Neutrophil (primary cell): ENCODE data around the gene IRAK1.

Experiments used
- H3K27ac ChIP-seq: fragments of 200-600 bp; sonication (generic); 2 replicates; pipeline ENCODE4 v1.5.1; 2016; ENCODE audit warnings: mild to moderate bottlenecking, moderate library complexity
- H3K27me3 ChIP-seq: fragments of 200-600 bp; sonication (generic); 2 replicates; pipeline ENCODE4 v1.6.0; 2016; ENCODE audit warnings: mild to moderate bottlenecking
- H3K36me3 ChIP-seq: fragments of 200-600 bp; sonication (generic); 2 replicates; pipeline ENCODE4 v1.5.1; 2017
- H3K4me1 ChIP-seq, 2 experiments: fragments of 200-600 bp in 1 of 2; sonication (generic) in 1 of 2; 1 replicate in 1 of 2; 2 replicates in 1 of 2; pipeline versions ENCODE4 v1.5.1 to v1.6.1; 2013 to 2016; ENCODE audit warnings: low read depth in 1 of 2, low read length in 1 of 2, mild to moderate bottlenecking in 1 of 2, moderate library complexity in 1 of 2; ENCODE audit not compliant: control insufficient read depth in 1 of 2, insufficient read depth in 1 of 2
- H3K4me3 ChIP-seq, 2 experiments: fragments of 200-600 bp in 1 of 2; sonication (generic) in 1 of 2; 1 replicate in 1 of 2; 2 replicates in 1 of 2; pipeline ENCODE4 v1.5.1; 2013 to 2016; ENCODE audit warnings: low read depth in 1 of 2, low read length in 1 of 2, mild to moderate bottlenecking in 1 of 2, moderate library complexity in 1 of 2
- H3K9me3 ChIP-seq: fragments of 200-600 bp; sonication (generic); 2 replicates; pipeline ENCODE4 v1.5.1; 2016
- TF ChIP-seq, protein P1 (sequence below): fragments of 200-600 bp; sonication (generic); IDR thresholded peaks from 2 replicates; pipeline ENCODE4 v1.5.1; 2016; ENCODE audit warnings: antibody characterized with exemption

IRAK1 gene

DNA sequence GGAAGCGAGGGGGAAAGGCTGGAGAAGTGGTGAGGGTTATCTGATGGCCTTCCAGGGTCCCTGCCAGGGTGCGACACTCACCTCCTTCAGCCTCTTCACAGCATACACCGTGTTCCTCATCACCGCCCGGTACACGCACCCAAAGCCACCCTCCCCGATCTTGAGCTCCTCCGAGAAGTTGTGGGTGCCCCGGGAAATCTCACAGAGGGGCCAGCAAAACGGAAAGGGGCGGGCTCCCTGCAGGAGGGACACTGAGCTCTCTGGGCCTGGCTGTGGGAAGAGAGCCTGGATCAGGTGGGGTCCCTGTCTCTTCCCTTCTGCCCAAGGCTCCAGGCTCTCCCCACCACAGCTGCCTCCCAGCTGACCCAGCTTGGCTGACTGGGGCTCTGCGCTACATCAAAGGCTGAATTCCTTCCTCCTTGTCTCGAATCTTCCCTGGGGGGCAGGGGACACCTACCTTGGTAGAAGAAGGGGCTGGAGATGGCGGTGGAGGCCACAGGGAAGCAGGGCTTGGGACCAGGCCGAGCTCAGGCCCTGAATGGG, 1.1 kb downstream of the IRAK1 start:
- Histone ChIP-seq H3K36me3 (peaks cover 19% of the 10 kb centered on the region), H3K9me3 (no peaks in the 10 kb centered on the region), H3K27me3 (no peaks in the 10 kb centered on the region), H3K27ac (peak overlapping the region; percentile 91), H3K4me3 (peak overlapping the region; percentile 61 to 65), H3K4me1 (peaks cover 27 to 28% of the 10 kb centered on the region in 2 experiments)
- TF ChIP-seq, protein P1, sequence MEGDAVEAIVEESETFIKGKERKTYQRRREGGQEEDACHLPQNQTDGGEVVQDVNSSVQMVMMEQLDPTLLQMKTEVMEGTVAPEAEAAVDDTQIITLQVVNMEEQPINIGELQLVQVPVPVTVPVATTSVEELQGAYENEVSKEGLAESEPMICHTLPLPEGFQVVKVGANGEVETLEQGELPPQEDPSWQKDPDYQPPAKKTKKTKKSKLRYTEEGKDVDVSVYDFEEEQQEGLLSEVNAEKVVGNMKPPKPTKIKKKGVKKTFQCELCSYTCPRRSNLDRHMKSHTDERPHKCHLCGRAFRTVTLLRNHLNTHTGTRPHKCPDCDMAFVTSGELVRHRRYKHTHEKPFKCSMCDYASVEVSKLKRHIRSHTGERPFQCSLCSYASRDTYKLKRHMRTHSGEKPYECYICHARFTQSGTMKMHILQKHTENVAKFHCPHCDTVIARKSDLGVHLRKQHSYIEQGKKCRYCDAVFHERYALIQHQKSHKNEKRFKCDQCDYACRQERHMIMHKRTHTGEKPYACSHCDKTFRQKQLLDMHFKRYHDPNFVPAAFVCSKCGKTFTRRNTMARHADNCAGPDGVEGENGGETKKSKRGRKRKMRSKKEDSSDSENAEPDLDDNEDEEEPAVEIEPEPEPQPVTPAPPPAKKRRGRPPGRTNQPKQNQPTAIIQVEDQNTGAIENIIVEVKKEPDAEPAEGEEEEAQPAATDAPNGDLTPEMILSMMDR = no peak

GRCh38 chrX:154017766-154018517, 1.8 kb downstream of the IRAK1 start:
- peak overlapping the region in 1 of 2 experiments; percentile 61 for H3K4me3 ChIP-seq
- H3K36me3 ChIP-seq = peaks cover 19% of the 10 kb centered on the region
- peak overlapping the region; percentile 91 for H3K27ac ChIP-seq
- H3K9me3 ChIP-seq = no peaks in the 10 kb centered on the region
- TF ChIP-seq, protein P1 = no peak
- peaks cover 30 to 32% of the 10 kb centered on the region in 2 experiments for H3K4me1 ChIP-seq
- H3K27me3 ChIP-seq = no peaks in the 10 kb centered on the region

DNA sequence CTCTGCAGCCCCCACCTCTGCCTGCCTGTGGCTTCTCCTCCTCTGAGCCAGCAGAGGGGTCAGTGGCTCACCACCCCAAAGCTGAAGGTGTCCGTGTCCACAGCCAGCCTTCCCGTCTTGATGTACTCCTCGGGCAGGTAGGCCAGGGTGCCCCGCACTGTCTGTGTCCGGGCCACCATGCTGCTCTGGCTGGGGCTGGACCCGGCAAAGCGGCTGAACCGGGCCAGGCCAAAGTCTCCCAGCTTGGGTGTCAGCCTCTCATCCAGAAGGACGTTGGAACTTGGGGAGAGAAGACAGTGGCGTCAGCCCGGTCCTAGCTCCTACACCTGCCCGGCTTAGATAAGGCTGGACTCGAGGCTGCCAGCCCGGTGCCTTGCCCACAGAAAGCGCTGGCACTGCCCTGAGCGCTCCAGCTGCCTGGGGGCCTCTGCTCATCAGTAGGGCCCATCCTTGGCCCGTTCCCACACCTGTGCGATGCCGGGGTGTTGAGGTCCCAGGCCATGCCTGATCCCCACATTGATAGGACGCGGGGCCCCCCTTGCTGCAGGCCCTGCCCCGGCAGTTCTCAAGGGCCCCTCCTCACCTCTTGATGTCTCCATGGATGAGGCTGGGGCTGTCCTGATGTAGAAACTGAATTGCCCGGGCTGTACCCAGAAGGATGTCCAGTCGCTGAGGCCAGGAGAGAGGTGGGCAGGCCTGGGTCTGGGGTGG, 3.2 kb downstream of the IRAK1 start:
- H3K36me3 ChIP-seq = peaks cover 22% of the 10 kb centered on the region
- H3K27ac ChIP-seq = no peak overlapping the region
- no peaks in the 10 kb centered on the region for H3K27me3 ChIP-seq
- TF ChIP-seq, protein P1 = no peak
- H3K4me3 ChIP-seq = no peak overlapping the region
- H3K4me1 ChIP-seq = peaks cover 30 to 32% of the 10 kb centered on the region in 2 experiments
- no peaks in the 10 kb centered on the region for H3K9me3 ChIP-seq

DNA sequence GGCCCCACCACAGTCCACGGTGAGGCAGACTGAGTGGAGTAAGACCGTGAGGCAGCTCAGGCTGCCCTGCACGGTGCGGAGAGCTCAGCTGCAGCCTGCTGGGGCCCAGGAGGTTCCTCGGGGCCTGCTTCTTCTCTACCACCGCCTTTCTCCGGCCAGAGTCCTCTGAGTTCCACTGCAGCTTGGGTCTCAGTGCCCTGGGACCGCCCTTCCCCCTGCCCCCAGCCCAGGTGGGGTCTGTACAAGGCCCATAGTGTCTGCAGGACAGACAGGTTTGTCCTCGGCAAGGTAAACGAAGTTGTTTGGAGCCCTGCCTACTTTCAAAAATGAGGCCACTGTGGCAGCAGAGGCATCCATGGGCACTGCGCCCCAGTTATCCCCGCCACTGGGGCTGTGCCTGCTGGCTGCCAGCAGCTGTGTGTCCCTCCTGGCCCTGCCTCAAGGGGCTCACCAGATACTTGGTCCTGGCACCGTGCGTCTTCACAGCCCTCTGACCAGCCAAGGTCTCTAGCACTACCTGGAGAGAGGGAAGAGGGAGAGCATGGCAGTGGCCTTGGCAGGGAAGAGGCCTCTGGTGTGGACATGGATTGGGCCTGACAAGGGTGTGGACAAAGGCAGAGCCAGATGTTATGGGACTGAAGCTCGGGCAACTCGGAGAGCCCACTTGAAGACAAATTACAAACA, 4.0 kb downstream of the IRAK1 start:
- Histone ChIP-seq H3K27me3 (no peaks in the 10 kb centered on the region), H3K4me3 (no peak overlapping the region), H3K9me3 (no peaks in the 10 kb centered on the region), H3K36me3 (peaks cover 26% of the 10 kb centered on the region), H3K27ac (peak overlapping the region; percentile 52), H3K4me1 (peaks cover 24 to 26% of the 10 kb centered on the region in 2 experiments)
- TF ChIP-seq, protein P1 = no peak
